NCI-H2107 treated with DMSO at 0.1 percent for 48 hours (cell line): ENCODE results near the gene MUC5AC.
A peak's percentile ranks its signal among the peaks of the same experiment; 100 is the strongest.

Experiments
- DNase-seq: peaks from one replicate; lab custom pipeline; 2025; ENCODE audit not compliant: unreplicated experiment; lab: John Stamatoyannopoulos, UW

Gene MUC5AC

DNA sequence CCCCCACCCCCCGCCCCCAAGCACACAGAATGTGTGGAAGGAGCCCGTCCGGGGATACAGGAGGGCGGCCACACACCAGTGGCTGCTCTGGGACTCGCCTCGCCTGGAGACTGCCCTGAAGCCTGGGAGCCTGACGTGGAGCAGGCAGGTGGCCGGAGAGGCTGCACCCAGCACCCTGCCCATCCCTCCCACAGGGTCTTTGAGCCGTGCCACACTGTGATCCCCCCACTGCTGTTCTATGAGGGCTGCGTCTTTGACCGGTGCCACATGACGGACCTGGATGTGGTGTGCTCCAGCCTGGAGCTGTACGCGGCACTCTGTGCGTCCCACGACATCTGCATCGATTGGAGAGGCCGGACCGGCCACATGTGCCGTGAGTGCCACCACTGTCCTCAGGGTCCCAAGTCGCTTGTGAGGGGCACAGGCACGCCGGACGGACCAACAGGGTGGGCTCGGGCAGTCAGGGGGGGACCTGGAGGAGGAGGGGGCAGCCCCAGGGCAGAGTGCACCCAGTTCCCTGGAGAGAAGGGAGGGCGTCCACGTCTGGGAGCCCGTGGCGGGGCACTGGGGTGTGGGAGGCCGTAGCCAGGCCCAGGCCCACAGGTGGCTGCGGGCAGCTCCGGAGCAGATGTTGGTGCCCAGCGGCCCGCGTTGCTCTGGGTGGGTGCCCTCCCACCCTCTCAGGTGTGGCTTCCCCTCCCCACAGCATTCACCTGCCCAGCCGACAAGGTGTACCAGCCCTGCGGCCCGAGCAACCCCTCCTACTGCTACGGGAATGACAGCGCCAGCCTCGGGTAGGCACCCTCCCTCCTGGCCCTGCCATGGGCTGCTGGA lies 38.1 kb downstream of the MUC5AC start:
- DNase-seq = no peak

DNA sequence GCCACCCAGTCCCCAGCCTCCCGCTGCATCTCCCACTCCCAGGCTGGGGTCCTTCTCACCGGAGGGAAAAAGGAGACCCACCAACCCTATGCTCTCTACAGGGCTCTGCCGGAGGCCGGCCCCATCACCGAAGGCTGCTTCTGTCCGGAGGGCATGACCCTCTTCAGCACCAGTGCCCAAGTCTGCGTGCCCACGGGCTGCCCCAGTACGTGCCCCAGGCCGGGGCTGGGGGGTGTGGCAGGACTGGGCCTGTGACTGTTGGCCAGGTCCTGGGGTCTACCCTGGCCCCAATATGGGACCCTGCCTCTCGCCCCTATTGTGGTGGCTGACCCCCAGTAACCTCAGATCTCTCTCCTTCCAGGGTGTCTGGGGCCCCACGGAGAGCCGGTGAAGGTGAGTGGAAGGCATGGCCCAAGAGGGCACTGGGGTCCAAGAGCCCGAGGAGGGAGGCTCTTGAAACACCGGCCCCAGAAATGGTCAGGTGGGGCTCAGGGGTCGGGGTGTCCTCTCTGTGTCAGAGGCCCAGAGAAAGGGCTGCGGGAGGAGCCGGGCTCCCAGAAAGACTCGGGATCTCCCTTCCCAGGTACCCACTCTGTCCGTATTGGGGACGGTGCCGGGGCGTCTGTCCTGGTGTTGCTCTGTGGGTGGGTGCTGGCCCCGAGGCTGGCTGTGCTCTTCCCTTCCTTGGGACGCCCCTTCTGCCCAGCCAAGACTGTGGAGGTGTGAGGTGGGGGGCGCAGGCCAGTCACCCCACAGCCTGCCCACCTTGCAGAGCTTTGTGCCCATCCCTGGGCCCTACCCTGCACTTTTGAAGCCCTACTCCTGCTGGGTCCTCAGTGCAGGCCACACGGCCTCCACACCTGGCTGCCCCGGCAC lies 39.0 kb downstream of the MUC5AC start:
- DNase-seq = no peak

DNA sequence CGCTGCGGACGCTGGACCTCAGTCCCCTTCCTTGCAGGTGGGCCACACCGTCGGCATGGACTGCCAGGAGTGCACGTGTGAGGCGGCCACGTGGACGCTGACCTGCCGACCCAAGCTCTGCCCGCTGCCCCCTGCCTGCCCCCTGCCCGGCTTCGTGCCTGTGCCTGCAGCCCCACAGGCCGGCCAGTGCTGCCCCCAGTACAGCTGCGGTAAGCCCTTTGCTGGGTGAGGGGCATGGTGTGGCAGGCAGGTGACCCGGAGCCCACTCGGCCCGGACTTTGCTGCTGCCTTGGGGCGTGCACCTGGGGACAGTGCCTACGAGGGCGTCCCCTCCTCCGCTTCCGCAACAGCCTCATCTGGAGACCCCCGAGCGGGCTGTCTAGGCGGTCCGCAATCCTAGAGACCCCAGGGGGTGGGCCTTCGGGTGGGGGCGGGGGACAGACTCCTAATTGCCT lies 39.7 kb downstream of the MUC5AC start:
- DNase-seq = no peak

DNA sequence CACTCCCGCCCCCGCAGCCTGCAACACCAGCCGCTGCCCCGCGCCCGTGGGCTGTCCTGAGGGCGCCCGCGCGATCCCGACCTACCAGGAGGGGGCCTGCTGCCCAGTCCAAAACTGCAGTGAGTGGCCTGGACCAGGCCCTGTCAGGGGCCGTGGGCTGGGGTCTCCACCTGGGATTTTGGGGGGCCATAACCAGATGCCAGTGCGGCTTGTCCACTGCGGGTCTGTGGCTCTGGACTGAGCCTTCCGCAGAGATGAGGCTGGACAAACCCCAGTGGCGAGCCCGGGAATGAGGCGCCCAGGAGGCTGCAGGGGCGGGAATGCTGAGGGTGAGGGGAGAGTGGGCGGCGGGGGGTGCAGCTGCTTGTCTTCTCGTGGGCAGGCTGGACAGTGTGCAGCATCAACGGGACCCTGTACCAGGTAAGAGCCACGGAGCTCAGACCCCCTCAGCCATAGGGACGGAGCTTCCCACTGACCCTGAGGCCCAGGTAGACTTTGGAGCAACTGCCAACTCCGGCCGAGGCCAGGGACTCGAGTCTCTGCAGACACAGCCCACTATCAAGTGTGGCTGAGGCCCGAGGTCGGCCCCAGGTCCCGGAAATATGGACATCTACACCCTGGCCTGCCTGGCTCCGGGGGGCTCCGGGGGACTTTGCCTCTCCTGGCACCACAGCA lies 40.3 kb downstream of the MUC5AC start:
- no peak for DNase-seq

DNA sequence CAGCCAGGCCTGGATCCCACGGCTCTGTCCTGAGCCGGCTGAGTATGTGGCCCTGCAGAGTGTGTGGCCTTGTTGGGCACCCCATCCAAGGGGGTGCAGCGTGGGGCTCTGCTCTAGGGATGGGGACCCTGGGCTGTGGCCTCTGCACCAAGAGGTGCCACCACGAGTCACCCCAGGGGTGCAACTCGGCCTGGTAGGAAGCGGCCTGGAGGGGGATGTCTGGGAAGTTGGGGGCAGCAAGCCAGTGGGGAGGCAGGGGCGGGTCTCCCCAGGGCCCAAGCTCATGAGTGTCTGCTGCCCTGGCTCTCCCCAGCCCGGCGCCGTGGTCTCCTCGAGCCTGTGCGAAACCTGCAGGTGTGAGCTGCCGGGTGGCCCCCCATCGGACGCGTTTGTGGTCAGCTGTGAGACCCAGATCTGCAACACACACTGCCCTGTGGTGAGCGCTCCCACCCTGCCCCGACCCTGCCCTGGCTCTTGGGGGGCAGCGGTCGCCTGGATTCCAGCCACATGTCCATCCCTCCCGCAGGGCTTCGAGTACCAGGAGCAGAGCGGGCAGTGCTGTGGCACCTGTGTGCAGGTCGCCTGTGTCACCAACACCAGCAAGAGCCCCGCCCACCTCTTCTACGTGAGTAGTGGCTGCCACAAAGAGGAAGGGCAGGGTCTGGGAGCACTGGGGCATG lies 40.9 kb downstream of the MUC5AC start:
- peak; percentile 6 for DNase-seq

DNA sequence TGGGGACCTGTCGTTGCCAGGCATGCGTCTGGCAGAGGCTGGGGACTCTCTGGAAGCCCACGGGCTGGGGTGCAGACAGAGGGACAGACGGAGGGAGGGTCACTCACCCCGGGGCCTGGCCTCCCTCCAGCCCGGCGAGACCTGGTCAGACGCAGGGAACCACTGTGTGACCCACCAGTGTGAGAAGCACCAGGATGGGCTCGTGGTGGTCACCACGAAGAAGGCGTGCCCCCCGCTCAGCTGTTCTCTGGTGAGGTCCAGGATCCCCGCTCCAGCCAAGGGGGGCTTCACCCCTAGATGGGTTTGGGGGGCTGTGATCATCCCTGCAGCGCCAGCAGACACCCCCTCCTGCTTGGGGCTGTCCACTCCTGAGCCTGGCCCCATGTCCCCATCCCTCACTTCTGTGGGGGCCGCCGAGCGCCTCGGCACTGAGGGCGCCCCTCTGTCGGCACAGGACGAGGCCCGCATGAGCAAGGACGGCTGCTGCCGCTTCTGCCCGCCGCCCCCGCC lies 41.5 kb downstream of the MUC5AC start:
- no peak for DNase-seq

DNA sequence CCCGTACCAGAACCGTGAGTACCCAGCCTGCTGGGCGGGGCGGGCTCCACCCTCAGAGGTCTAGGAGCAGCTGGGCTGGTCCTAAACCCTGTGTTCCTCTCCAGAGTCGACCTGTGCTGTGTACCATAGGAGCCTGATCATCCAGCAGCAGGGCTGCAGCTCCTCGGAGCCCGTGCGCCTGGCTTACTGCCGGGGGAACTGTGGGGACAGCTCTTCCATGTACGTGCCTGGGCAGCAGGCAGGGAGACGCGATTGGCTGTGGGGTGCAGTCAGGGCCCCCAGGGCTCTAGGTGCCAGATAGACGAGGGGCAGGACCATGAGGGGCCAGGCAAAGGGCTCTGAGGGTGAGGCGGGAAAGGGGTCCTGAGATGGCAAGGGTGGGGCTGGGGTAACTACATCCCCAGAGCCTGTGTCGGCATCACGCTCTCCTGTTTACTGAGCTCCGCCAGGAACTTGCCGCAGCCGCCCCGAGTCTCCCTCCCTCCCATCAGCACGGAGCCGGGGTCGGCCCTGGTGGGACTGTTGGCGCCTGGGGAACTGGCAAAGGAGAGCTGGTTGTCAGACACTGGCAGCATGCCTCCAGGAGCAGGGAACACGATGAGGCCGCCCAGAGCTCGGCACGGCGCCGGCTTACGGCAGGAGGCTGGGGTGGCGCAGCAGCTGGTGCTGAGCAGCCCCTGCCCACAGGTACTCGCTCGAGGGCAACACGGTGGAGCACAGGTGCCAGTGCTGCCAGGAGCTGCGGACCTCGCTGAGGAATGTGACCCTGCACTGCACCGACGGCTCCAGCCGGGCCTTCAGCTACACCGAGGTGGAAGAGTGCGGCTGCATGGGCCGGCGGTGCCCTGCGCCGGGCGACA lies 42.2 kb downstream of the MUC5AC start:
- DNase-seq = peak; percentile 2

DNA sequence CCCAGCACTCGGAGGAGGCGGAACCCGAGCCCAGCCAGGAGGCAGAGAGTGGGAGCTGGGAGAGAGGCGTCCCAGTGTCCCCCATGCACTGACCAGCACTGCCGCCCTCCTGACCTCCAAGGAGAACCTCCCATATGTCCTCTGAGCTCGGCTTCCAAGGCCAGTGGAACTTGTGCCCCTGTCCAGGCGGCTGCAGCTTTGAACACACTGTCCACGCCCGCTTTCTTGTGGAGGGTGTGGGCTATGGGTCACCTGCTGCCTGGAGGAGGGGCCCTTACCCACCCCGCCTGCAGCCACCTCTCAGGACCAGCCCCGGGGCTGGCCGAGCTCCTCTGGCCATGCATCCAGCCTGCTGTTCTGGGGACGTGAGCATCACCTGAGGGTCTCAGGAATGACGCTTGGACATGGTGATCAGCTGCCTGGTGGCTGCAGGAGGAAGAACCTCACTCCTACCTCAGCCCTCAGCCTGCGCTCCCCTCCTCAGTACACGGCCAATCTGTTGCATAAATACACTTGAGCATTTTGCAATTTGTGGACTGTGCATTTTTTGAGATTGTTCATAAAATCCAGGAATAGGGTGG lies 42.9 kb downstream of the MUC5AC start:
- no peak for DNase-seq

DNA sequence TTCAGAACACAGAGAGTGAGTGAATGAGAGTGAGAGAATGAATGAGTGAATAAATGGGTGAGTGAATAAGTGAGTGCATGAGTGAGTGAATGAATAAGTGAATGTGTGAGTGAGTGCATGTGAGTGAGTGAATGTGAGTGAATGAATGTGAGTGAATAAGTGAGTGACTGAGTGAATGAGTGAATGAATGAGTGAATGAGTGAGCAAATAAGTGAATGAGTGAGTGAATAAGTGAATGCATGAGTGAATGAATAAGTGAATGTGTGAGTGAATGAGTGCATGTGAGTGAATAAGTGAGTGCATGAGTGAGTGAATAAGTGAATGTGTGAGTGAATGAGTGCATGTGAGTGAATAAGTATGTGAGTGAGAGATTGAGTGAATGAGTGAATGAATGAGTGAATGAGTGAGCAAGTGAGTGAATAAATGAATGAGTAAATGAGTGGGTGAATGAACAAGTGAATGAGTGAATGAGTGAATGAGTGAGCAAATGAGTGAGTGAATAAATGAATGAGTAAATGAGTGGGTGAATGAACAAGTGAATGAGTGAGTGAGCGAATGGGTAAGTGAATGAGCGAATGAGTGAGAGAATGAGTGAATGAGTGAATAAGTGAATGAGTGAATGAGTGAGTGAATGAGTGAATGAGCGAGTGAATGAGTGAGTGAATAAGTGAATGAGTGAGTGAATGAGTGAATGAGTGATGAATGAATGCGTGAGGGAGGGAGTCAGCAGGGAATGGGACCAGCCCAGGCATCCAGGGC lies 43.8 kb downstream of the MUC5AC start:
- DNase-seq = no peak

DNA sequence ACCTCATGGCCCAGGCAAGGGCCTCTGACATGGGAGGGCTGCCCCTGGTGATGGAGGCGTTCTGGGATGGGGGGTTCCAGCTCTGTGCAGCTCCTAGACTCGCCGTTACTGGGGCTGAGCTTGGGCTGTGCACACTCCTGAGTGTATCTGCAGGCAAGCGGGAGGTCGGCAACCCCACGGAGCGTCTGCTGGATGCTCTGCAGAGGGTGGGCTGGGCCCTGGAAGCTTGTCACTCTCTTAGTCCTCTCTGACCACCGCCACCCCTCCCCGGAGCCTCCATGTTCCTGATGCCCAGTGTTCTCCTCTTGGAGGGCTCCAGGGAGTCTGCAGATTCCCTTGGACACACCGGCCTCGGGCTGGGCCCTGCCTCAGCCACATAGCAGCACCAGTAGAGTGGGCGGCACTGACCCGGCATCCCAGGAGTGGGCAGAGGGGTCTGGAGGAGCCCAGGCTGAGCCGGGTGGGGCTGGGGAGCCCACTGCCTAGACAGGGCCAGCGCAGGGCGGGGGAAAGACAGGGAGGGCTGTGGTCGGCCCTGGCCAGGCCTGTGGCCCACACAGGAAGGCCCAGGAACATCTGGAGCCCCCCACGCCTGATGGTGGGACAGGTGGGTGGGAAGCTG lies 44.5 kb downstream of the MUC5AC start:
- no peak for DNase-seq

DNA sequence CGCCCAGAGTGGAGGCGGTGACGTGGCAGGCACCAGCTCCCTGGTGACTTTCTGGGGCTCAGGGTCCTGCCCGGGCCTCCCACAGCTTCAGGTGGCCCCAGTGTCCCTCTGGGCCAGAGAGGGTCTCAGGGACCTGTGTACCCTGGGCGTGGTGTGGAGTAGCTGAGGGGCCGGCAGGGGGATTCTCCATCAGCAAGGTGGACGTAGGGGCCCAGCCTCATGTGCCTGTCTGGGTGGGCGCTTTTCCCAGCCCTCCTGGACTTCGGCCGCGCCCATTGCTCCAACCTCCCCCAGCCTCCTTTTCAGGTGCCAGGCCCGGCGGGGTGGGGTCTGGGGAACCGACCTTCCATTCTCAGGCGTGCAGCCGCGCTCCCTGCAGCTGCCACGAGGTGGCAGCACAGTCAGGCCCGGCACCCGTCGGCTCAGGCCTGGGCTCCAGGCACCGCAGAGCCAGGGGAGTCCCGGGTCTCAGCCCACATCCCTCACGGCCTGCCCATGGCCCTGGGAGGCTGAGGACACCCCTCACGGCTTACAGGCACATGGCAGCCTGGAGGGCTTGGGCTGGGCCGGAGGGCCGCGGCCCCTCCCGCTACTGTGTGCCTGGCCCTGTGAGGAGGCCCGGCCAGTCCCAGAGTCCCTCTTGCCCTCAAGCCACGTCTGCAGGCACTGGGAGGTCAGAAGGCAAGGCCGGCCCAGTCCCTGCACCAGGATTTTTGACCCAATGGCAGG lies 45.2 kb downstream of the MUC5AC start:
- peak; percentile 10 for DNase-seq

DNA sequence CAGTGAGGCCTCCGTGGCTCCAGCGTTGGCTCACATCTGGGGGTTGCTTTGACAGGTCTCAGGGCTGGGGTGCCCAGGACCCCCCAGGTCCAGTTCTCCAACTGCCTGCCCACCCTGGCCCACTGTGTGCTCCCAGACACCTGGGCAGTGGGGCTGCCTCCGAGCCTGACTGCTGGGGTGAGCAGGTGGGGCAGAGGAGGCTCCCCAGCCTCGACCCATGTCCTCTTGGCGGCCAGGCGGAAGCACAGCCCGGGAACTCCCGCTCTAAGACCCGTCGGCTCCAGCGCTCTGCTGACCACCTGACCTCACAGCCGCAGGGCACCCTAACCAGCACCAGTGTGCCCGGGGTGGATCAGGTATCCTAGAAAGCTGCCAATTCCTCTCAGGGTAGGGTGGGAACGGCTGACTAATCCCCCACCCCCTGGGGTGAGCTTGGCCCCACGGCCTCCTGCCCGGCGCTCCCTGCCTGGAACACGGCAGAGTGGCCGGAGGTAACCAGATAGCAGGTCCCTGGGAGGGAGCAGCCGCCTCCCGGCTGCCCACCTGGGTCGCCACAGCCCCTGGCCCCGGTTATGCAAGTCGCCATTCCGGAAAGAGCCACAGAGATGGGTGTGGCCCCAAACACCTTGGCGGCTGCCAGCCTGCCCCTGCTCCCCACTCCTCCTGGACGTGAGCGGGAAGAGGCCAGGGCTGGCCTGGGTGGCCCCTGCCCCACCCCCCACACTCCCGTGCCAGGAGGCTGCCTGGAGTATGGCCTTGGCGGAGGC lies 45.9 kb downstream of the MUC5AC start:
- no peak for DNase-seq

DNA sequence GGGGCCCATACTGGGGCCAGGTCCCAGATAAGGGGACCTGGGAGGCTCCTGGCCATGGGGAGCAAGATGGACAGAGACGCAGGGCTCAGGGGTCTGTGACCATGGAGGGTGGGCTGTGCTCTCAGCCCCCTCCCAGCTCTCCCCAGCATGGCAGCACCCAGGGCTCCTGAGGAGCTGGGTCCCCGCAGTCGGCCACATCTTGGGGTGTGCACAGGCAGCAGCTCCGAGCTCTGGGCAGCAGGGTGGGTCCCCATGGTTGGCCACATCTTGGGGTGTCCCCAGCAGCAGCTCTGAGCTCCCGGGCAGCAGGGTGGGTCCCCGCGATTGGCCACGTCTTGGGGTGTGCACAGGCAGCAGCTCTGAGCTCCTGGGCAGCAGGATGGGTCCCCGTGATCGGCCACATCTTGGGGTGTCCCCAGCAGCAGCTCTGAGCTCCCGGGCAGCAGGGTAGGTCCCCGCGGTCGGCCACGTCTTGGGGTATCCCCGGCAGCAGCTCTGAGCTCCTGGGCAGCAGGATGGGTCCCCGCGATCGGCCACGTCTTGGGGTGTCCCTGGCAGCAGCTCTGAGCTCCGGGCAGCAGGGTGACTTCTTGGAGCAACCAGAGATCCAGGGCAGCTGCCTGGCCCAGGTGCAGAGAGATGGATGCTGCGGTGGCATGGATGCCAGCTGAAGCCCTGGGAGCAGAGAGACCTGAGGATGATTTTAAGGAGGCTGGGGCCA lies 46.8 kb downstream of the MUC5AC start:
- DNase-seq = no peak

DNA sequence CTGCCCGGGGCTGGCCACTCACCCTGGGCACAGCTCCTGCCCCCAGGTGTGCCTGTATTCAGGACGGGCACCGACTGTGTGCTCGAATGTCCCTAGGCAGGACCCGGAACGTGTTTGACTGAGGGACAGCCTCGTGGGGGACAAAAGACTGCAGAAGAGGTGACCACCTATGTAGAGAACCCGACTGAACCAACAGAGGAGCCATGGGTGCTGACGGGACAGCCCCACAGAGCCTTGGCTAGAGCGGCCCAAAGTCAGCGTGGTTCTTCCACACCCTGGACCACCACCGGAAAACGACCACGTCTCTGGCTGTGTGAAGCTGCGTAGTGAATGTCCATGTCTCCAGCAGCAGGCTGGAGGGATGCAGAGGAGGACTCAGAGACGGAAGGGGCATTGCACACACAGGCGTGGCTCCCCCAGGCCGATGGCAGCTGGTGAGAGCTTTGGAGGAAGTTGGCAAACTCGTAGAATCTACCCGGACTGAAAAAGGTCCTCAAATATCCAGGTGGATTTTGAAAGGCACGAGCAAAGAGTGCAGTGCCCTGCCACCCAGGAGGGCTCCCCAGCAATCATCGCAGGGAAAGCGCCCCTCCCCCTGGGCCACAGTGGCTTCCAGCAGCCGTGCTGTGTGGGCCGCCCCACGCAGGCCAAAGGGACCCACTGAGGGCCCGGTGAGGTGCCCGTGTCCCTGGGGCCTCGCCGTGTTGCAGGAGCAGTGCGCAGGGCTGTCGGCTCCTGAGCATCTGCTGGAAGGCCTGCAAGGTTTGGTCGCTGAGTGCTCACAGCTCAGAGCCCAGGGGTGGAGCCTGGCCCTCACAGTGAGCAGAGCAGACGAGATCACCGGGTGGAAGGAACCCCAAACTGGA lies 47.6 kb downstream of the MUC5AC start:
- DNase-seq = no peak

DNA sequence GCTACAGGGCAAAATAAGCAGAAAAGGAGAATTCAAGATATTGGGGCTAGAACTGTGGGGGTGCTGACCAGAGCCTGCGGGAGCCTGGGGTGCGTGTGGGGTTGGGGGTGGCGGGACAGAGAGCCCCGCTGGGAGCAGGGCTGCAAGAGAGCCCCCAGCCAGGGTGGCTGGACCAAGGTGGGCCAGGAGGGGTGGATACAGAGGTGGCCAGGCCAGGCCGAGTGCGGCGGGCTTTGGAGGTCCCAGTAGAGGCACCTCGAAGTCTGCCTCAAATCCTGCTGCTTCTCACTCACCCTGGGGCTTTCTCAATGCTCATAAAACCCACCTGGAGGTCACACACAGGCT lies 48.2 kb downstream of the MUC5AC start:
- DNase-seq = no peak
